ENCODE results near the gene ZDHHC14.

ZDHHC14 gene

DNA sequence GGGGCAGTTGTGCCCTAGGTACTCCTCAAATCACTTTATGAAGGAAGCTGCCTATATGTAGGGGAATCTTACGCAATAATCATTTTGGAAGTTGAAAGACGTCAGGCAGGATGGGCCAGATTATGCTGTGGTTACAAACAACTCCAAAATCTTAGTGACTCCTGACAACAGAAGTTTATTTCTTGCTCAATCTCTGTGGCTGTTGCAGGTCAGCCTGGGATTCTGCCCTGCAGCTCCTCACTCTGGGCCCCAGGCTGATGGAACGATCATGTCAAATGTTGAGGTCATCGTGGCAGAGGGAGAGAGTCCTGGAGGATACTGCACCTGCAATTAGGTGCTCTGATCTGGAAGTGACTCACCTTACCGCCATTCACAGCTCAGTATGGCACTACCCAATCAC is 88.4 kb downstream of the ZDHHC14 start:
- no peak for DNase-seq

- DNase-seq, result no peak
These were observed 90.2 kb downstream of the ZDHHC14 start for GRCh38 chr6:157471077-157471686.

DNA sequence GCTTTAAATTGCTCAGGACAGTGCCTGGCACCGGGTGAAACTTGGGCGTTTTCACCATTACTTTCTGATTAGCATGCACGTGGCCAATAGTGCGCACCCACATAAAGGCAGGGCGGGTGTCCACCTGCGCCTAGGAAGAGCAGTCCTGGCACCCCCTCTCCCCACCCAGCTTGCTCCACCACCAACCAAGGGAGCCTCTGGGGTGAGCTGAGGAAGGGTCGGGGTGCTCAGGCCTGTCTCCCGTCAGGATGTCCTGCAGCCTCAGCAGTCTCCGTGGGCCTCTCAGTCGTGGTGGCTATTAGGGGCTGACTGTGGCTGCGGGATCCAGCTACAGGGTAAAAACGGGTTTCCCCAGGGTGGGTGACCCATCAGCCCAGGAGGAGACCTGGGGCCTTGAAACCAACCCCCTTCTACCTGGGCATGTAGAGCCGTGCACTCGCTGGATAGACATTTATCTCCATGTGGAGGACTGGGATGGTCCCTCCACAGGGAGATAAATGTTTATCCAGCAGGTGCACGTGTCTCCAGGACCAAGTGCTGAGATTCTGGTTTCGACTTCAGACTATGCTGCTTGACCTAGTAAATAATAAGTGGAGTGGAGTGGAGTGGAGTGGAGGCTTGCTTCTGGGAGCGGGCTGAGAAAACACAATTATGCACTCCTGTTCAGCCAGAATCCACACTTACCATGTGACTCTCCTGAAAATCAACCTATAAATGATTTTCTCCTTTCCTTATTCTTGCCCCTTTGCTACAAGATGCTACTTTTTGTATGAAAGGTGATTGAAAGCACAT is 91.1 kb downstream of the ZDHHC14 start:
- DNase-seq, result no peak

DNA sequence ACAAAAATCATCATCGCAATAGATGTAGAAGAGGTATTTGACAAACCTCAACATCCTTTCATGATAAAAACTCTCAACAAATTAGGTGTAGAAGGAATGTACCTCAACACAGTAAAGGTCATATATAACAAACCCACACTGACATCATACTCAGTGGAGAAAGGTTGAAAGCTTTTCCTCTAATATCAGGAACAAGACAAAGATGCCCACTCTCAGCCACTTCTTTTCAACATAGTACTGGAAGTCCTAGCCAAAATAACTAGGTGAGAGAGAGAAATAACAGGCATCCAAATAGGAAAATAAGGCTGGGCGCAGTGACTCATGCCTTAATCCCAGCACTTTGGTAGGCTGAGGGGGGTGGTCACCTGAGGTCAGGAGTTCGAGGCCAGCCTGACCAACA is 95.8 kb downstream of the ZDHHC14 start:
- DNase-seq, result no peak

DNA sequence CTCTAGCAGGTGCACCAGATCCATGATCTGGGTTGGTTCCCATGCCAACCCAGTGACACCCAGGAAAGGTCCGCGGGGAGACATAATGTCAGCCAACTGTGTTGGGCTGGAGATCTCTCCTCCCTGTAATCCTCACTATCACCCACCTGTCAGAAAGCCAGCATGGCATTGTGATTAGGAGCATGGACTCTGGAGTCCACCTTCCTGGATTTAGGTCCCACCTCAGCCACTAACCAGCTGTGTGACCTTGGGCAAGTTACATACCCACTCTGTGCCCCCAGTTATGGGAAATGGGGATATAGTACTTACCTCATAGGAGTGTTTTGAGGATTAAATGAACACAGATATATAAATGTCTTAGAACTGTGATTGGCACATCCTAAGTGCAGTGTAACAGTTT is 97.9 kb downstream of the ZDHHC14 start:
- DNase-seq, result no peak

- DNase-seq, result no peak
These were observed 98.7 kb downstream of the ZDHHC14 start for GRCh38 chr6:157479464-157480303.

DNA sequence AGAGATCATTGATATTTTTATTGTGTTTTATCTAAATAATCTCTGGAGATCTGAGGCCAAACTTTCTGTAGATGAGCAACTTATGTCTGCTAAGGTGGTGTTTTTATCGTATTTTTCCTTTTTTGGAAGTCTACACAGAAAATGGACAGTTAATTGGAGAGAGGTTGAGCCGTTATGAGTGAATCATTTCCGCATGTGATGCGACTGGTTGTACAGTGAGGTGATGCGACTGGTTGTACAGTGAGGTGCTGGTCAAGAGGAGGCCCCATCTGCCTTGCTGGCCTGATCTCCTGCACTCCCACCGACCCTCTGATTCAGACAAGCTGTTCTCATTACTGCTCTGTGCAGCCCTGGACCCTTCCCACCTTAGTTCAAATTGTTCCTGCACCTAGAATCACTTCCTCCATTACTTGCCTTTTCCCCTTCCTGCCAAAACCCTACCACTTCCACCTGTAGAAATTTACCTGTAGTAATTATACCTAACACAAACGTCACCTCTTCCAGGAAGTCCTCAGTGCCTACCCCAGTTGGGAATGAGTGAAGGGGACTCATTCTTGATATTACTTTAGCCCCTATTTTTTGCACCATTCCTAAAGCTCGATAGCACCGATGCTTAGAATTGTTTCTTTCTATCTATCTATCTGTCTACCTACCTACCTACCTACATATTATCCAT is 100.3 kb downstream of the ZDHHC14 start:
- DNase-seq, result no peak

- no peak for DNase-seq
These were observed 100.9 kb downstream of the ZDHHC14 start for GRCh38 chr6:157481865-157482249.

DNA sequence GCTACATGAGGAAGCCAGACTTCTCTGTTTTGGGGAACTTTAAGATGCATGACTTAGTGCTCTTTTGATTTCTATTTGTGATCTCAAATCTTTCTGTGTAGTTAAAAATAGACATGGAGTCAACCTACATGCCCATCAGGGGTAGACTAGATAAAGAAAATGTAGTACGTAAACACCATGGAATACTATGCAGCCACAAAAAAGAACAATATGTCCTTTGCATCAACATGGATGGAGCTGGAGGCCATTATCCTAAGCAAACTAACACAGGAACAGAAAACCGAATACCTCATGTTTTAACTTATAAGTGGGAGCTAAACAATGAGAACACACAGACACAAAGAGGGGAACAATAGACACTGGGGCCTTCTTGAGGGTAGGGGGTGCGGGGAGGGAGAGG is 102.8 kb downstream of the ZDHHC14 start:
- no peak for DNase-seq

DNA sequence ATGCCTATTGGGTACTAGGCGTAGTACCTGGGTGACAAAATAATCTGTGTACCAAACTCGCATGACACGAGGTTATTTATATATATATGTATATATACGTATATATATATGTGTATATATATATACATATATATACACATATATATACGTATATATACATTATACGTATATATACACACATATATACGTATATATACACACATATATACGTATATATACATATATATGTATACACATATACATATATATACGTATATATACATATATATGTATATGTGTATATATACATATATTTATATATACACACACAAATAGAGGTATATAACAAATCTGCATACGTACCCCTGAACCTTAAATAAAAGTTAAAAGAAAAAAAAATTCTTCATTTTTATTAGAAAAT is 103.2 kb downstream of the ZDHHC14 start:
- no peak for DNase-seq

DNA sequence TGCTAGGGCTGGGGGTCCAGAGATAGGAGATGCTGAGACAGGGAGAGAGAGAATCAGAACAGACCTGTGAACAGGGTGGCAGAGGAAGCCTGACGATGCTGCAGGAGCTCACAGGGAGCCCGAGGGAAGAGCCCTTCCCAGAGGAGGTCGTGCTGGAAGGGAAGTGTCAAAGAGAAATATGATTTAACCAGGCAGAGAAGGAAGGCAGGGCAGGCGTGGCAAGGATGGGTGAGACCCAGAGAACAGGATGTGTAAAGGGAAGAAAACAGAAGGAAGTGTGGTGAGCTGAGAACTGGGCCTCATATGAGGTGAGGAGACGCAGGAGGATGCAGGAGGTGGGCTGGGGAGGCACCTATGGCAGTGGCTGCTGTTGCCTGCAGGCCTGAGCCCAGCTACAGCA is 105.6 kb downstream of the ZDHHC14 start:
- no peak for DNase-seq

DNA sequence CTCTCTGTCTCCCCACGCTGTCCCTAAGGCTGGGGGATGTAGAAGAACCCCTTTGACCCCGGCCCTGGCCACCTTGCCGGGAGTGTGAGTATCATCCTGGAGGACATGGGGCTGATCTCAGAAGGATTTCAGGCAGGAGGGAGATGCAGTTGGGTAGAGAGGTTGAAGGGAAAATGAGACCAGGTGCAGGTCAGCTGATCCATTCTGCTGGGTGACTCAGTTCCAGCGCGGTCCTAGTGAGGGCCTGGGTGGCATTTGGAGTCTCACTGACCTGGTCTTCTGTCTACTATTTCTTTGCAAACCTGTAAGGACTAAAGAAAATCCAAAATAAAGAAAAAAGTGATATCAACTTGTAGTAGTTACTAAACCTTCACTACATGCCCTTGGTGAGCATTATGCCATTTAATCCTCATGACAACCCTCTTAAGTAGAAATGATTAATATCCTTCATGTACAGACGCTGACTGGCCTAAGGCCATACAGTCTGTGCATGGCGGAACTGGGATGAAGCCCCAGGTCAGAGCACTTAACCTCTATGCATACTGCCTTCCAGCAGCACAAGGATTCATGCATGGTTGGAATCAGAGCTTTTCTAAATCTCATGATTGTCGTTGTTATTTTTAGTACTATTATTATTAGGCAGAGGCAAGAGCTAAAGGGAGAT is 106.3 kb downstream of the ZDHHC14 start:
- DNase-seq, result peak; percentile 64

GRCh38 chr6:157488058-157488457 is 107.1 kb downstream of the ZDHHC14 start:
- no peak for DNase-seq

DNA sequence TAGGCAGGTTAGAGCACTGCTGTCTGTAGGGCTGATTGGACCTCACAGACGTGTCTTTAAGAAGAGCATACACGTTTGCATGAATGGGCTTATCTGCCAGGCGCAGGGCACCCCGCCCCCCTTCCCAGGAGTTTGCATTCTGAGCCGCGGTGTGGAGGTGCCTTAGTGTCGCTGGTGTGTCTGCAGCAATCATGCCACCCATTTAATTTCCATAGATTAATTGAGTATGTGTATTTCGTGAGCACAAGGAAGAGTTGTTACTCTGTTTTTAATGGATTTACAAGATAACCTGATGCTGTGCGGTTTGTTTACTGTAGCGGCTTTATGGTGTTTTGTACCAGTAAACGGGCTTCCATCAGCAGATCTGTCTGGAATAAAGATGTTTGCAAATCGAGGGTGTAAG is 107.7 kb downstream of the ZDHHC14 start:
- DNase-seq, result peak; percentile 84

GRCh38 chr6:157490611-157491269 is 109.8 kb downstream of the ZDHHC14 start:
- DNase-seq, result no peak

DNA sequence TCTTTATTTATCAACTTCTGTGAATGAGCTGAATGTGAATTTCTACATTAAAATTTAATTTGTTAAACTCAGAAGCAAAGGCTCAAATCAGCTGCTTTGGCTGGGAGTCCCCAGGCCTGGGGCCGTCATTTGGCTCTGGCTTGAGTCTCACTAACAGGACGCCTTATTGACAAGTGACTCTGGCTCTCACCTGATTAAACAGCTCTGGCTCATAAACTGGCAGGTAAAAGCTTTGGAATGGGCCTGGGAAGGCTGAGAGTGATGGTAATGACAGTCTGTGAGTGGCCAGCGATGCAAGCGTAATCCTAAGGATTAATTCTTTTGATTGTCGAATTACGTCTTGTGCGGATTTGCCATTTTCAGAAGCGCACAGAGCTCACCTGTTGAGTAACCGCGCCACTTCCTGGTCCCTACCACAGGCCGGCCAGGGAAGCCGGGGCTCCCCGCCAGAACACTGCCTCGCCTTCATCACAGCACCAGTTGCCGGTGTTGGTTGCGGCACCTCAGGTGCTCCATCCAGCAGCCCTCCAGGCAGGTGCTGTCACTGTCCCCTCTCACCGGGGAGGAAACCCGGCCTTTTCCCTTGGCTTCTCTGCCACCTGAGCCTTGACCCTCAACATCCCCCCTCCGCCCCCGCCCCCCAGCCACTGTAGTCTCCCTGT is 110.7 kb downstream of the ZDHHC14 start:
- no peak for DNase-seq

- DNase-seq, result no peak
These were observed 111.3 kb downstream of the ZDHHC14 start for GRCh38 chr6:157492249-157492648.

- DNase-seq, result no peak
These were observed 111.8 kb downstream of the ZDHHC14 start for GRCh38 chr6:157492741-157493140.

- DNase-seq, result no peak
These were observed 112.2 kb downstream of the ZDHHC14 start for GRCh38 chr6:157493173-157493572.

GRCh38 chr6:157493576-157493975 is 112.6 kb downstream of the ZDHHC14 start:
- DNase-seq, result no peak

- no peak for DNase-seq
These were observed 113.2 kb downstream of the ZDHHC14 start for GRCh38 chr6:157494132-157494710.
